Endothelial cell of umbilical vein (primary cell): ENCODE data around the gene GTF2B. TPM values are rescaled to one million over a fixed set of nuclear protein-coding genes. Genes with fewer than 3 reads are reported as not detected.

ENCODE experiments used
- BruUV-seq: library from RNA; stranded (reverse); fragments of 400-500 nt; replicated peaks from 2 replicates; lab custom pipeline; 2021; lab: Mats Ljungman, UMichigan
- CTCF ChIA-PET: fragments of 300-600, 350-600 bp; sonication (Branson Sonifier 250); formaldehyde crosslinking; loops from one replicate; lab custom pipeline; 2021; ENCODE audit warnings: antibody characterized with exemption, inconsistent platforms; lab: Charles Lee
- POLR2A ChIA-PET: fragments of 300-600, 350-600 bp; sonication (Branson Sonifier 250); formaldehyde crosslinking; loops from one replicate; lab custom pipeline; 2021; ENCODE audit warnings: antibody characterized with exemption, inconsistent platforms; lab: Charles Lee
- DNase-seq: peaks from one replicate; pipeline ENCODE4 v3.0.0-alpha.2; 2011; ENCODE audit warnings: low read depth, low spot score
- FAIRE-seq: peaks from 2 replicates; lab custom pipeline; 2011; peaks lifted over from hg19 to GRCh38; lab: Jason Lieb, UNC
- H2AFZ ChIP-seq: 2 replicates; pipeline ENCODE4 v1.6.0; 2012; ENCODE audit warnings: low read depth, low read length, control low read depth, inconsistent platforms
- H3K27ac ChIP-seq: 2 replicates; pipeline ENCODE4 v1.5.1; 2011; ENCODE audit warnings: low read depth, mild to moderate bottlenecking, control low read depth, low read length, moderate library complexity; ENCODE audit not compliant: insufficient read depth
- H3K27me3 ChIP-seq, 2 experiments: 2 replicates each; pipeline versions ENCODE4 v1.6.0 to v1.6.1; 2011; ENCODE audit warnings: low read length in 2 of 2, mixed read lengths in 1 of 2; ENCODE audit not compliant: control insufficient read depth in 2 of 2, insufficient read depth in 2 of 2
- H3K36me3 ChIP-seq, 2 experiments: 2 replicates in 1 of 2; 3 replicates in 1 of 2; pipeline ENCODE4 v1.5.1; 2011; ENCODE audit warnings: low read length in 2 of 2, mild to moderate bottlenecking in 1 of 2, moderate library complexity in 1 of 2; ENCODE audit not compliant: control insufficient read depth in 2 of 2, insufficient read depth in 2 of 2; ENCODE audit errors: extremely low read depth in 1 of 2
- H3K4me1 ChIP-seq: 3 replicates; pipeline ENCODE4 v1.5.1; 2011; ENCODE audit warnings: mild to moderate bottlenecking, low read length; ENCODE audit not compliant: control insufficient read depth, insufficient read depth; ENCODE audit errors: extremely low read depth
- H3K4me2 ChIP-seq: 2 replicates; pipeline ENCODE4 v1.6.1; 2011; ENCODE audit warnings: low read length, control low read depth, mixed read lengths; ENCODE audit not compliant: insufficient read depth
- H3K4me3 ChIP-seq, 3 experiments: fragments of 200-600 bp in 1 of 3; sonication (generic), shearing (Covaris generic) in 1 of 3; replicated peaks in 1 of 3; 2 replicates each; pipeline ENCODE4 v1.5.1; 2011 to 2016; ENCODE audit warnings: control low read depth in 3 of 3, low read length in 3 of 3, mild to moderate bottlenecking in 2 of 3, inconsistent platforms in 1 of 3, low read depth in 1 of 3, moderate library complexity in 1 of 3; ENCODE audit not compliant: insufficient read depth in 1 of 3
- H3K79me2 ChIP-seq: 2 replicates; pipeline ENCODE4 v1.6.0; 2012; ENCODE audit warnings: low read length, inconsistent platforms; ENCODE audit not compliant: control insufficient read depth, insufficient read depth
- H3K9ac ChIP-seq: replicated peaks from 2 replicates; pipeline ENCODE3; 2011; ENCODE audit warnings: low read length, control low read depth; ENCODE audit not compliant: insufficient read depth; ENCODE audit errors: extremely low read depth
- H3K9me1 ChIP-seq: replicated peaks from 3 replicates; pipeline ENCODE4 v1.6.0; 2011; ENCODE audit warnings: mild to moderate bottlenecking, low read length; ENCODE audit not compliant: control insufficient read depth, insufficient read depth; ENCODE audit errors: extremely low read depth
- H3K9me3 ChIP-seq: replicated peaks from 2 replicates; pipeline ENCODE4 v1.5.1; 2012; ENCODE audit warnings: low read length, inconsistent platforms; ENCODE audit not compliant: control insufficient read depth, insufficient read depth
- H4K20me1 ChIP-seq: replicated peaks from 2 replicates; pipeline ENCODE3; 2011; ENCODE audit warnings: mild to moderate bottlenecking, low read length; ENCODE audit not compliant: control insufficient read depth, insufficient read depth; ENCODE audit errors: extremely low read depth
- CTCF ChIP-seq, 2 donors: IDR thresholded peaks; 1 replicate in 1 of 2; 2 replicates in 1 of 2; pipeline ENCODE4 v1.5.1; 2011; ENCODE audit warnings: low read length in 2 of 2, mild to moderate bottlenecking in 2 of 2, moderate library complexity in 2 of 2, control low read depth in 1 of 2, inconsistent platforms in 1 of 2, low read depth in 1 of 2; ENCODE audit not compliant: insufficient read depth in 1 of 2; ENCODE audit errors: extremely low read depth in 1 of 2
- EZH2 ChIP-seq: IDR thresholded peaks from 2 replicates; pipeline ENCODE4 v1.6.1; 2012; ENCODE audit warnings: borderline replicate concordance, low read depth, mild to moderate bottlenecking, moderate library complexity, low read length, inconsistent platforms; ENCODE audit not compliant: severe bottlenecking
- FOS ChIP-seq: IDR thresholded peaks from 2 replicates; pipeline ENCODE4 v1.6.1; 2011; ENCODE audit warnings: mild to moderate bottlenecking, low read length, moderate library complexity, borderline replicate concordance; ENCODE audit not compliant: insufficient read depth
- GATA2 ChIP-seq: IDR thresholded peaks from 2 replicates; pipeline ENCODE4 v1.7.0; 2011; ENCODE audit warnings: low read depth, mild to moderate bottlenecking, moderate library complexity, mixed read lengths, low read length; ENCODE audit not compliant: insufficient read length, insufficient read depth
- JUN ChIP-seq: IDR thresholded peaks from 2 replicates; pipeline ENCODE4 v1.6.1; 2011; ENCODE audit warnings: borderline replicate concordance, low read depth; ENCODE audit not compliant: insufficient read length, insufficient read depth
- MAX ChIP-seq: IDR thresholded peaks from 2 replicates; pipeline ENCODE4 v1.6.1; 2011; ENCODE audit not compliant: insufficient read depth, insufficient read length
- MYC ChIP-seq: IDR thresholded peaks from one replicate; pipeline ENCODE4 v1.6.1; 2011; ENCODE audit warnings: mild to moderate bottlenecking, low read depth, low read length
- POLR2A ChIP-seq: IDR thresholded peaks from 2 replicates; pipeline ENCODE4 v1.6.1; 2012; ENCODE audit warnings: low read depth, mild to moderate bottlenecking, control low read depth, low read length
- POLR2AphosphoS5 ChIP-seq: IDR thresholded peaks from 2 replicates; pipeline ENCODE4 v1.6.1; 2012; ENCODE audit warnings: low read depth, mild to moderate bottlenecking, control low read depth, low read length, moderate library complexity; ENCODE audit not compliant: insufficient read depth
- dilution Hi-C: fragments of 300-500 bp; cut with MboI; formaldehyde crosslinking; loops from one replicate; pipeline ENCODE4 v1.15.0; 2019; ENCODE audit warnings: low sequenced_read_pairs; ENCODE audit not compliant: extremely low pct_ligation_motif_present
- intact Hi-C: fragments of 100-400 bp; cut with micrococcal nuclease; formaldehyde crosslinking; loops from one replicate; pipeline ENCODE4 v1.10.0; 2022
- polyA plus RNA-seq, 4 experiments: library from polyadenylated mRNA; depleted of rRNA in 3 of 4; stranded (reverse) in 3 of 4; unstranded in 1 of 4; fragments of >200 nt; gene quantifications; 2 replicates each; pipeline versions ENCODE4 v1.2.1 to v1.2.3, GENCODE V29; 2011 to 2012; ENCODE audit warnings: missing spikeins in 1 of 4
- total RNA-seq: library from RNA; stranded (reverse); gene quantifications from 2 replicates; pipeline ENCODE4 v1.2.3, GENCODE V29; 2021

Gene GTF2B
- total and polyA plus RNA-seq, 2 donors (not counting 3 experiments of a cell fraction or from before 2014, with no cell fraction given) = 19.8 to 20.0 TPM

GRCh38 chr1:88875595-88875994, 15.8 kb downstream of the GTF2B start:
- DNase-seq (no peak), FAIRE-seq (no peak)
- ChIA-PET CTCF (interaction anchor here (1.0 to 5.1 kb wide), 5 partner anchors 20 to 219 kb away, joined by 3 to 108 read pairs (median 5); partner anchors contain the start of gene PKN2), POLR2A (no interaction called here)
- Histone ChIP-seq H3K27me3 (no peaks in the 10 kb centered on the region), H2AFZ (no peak overlapping the region), H3K27ac (no peak overlapping the region), H3K9me3 (no peaks in the 10 kb centered on the region), H3K4me2 (no peak overlapping the region), H3K4me3 (no peak overlapping the region), H3K4me1 (no peaks in the 10 kb centered on the region), H4K20me1 (no peaks in the 10 kb centered on the region), H3K9ac (no peak overlapping the region), H3K9me1 (no peaks in the 10 kb centered on the region), H3K36me3 (peaks cover 0 to 4% of the 10 kb centered on the region in 2 experiments), H3K79me2 (peaks cover 35% of the 10 kb centered on the region)
- dilution Hi-C loops (no loop called here), intact Hi-C loops (loop anchor here (10.0 kb wide), 1 partner anchor 691 kb away; no protein-coding TSS in a partner anchor)
- no TSS peak for BruUV-seq
- TF ChIP-seq MAX = no peak
- no peak for TF ChIP-seq POLR2AphosphoS5
- no peak for TF ChIP-seq MYC
- no peak for TF ChIP-seq GATA2
- TF ChIP-seq EZH2 = no peak
- TF ChIP-seq JUN = no peak
- no peak for TF ChIP-seq CTCF (IDR thresholded peaks at IDR 0.05; ENCODE audit: extremely low read depth in 1 of 2, insufficient read depth in 1 of 2, low read depth in 1 of 2, low read length in 2 of 2)
- TF ChIP-seq POLR2A = no peak
- TF ChIP-seq FOS = no peak
